Gastrocnemius medialis (tissue), 4 donors: ENCODE measurements around the gene PIGT. TPM values are rescaled to one million over a fixed set of nuclear protein-coding genes. Genes with fewer than 3 reads are reported as not detected.
A peak's percentile ranks its signal among the peaks of the same experiment; 100 is the strongest.

ENCODE experiments used
- ATAC-seq, 2 donors: fragments of 150-250 bp; one replicate each; pipeline ENCODE4 v1.9.1; 2016
- DNase-seq, 2 donors: peaks; one replicate each; pipeline ENCODE4 v3.0.0-alpha.2; 2019
- H3K27ac ChIP-seq, 4 donors: fragments of 200-600 bp; sonication (generic); 1 replicate in 1 of 4; 2 replicates in 3 of 4; pipeline ENCODE4 v1.5.1; 2016 to 2018; ENCODE audit warnings: mild to moderate bottlenecking in 2 of 4, moderate library complexity in 1 of 4
- H3K27me3 ChIP-seq, 3 donors: fragments of 200-600 bp; sonication (generic) in 2 of 3; 1 replicate in 1 of 3; 2 replicates in 2 of 3; pipeline versions ENCODE4 v1.5.1 to v1.6.0; 2016 to 2019; ENCODE audit warnings: mild to moderate bottlenecking in 1 of 3, moderate library complexity in 1 of 3
- H3K36me3 ChIP-seq, 2 donors: fragments of 200-600 bp; sonication (generic) in 1 of 2; one replicate each; pipeline ENCODE4 v1.5.1; 2017 to 2018
- H3K4me1 ChIP-seq, 2 donors: fragments of 200-600 bp; sonication (generic) in 1 of 2; one replicate each; pipeline ENCODE4 v1.5.1; 2016 to 2017; ENCODE audit warnings: mild to moderate bottlenecking in 2 of 2
- H3K4me3 ChIP-seq, 4 donors: fragments of 200-600 bp; sonication (generic) in 3 of 4; 1 replicate in 1 of 4; 2 replicates in 3 of 4; pipeline ENCODE4 v1.5.1; 2016 to 2019; ENCODE audit warnings: mild to moderate bottlenecking in 2 of 4
- H3K9me3 ChIP-seq, 3 donors: fragments of 200-600 bp; sonication (generic) in 2 of 3; 1 replicate in 1 of 3; 2 replicates in 2 of 3; pipeline ENCODE4 v1.5.1; 2016 to 2019
- CTCF ChIP-seq, 5 experiments: fragments of 450-650 bp in 3 of 5; fragments of 200-600 bp in 2 of 5; sonication (generic) in 2 of 5; IDR thresholded peaks in 4 of 5; conservative IDR thresholded peaks in 1 of 5; 1 replicate in 4 of 5; 2 replicates in 1 of 5; pipeline ENCODE4 v1.5.1; 2016 to 2019; ENCODE audit warnings: antibody characterized with exemption in 5 of 5, mild to moderate bottlenecking in 3 of 5, moderate library complexity in 3 of 5
- POLR2A ChIP-seq, 2 donors: fragments of 450-650 bp; IDR thresholded peaks; one replicate each; pipeline ENCODE4 v1.6.1; 2017; ENCODE audit warnings: antibody characterized with exemption in 2 of 2, mild to moderate bottlenecking in 2 of 2, moderate library complexity in 2 of 2
- in situ Hi-C, 4 donors: fragments of 200-750 bp; cut with MboI; loops; one replicate each; pipeline versions ENCODE4 v1.15.0 to v1.8.0; 2017; ENCODE audit warnings: low sequenced_read_pairs in 4 of 4
- intact Hi-C: fragments of 100-400 bp; cut with DNase I; formaldehyde crosslinking; loops from one replicate; pipeline ENCODE4 v1.15.1; 2023; ENCODE audit warnings: low total_unique reads
- total RNA-seq, 4 donors: library from RNA; depleted of rRNA; stranded (reverse); fragments of >200 nt; gene quantifications; one replicate each; pipeline versions ENCODE4 v1.1.0 to v1.2.3, GENCODE V29; 2016

Gene PIGT
- total RNA-seq, 4 donors from 2014 or later, result 45.9 to 118 (median 94.2) TPM

GRCh38 chr20:45402946-45403345 lies 13.0 kb upstream of the PIGT start:
- Histone ChIP-seq H3K4me1 (peaks cover 7 to 9% of the 10 kb centered on the region in 2 donors), H3K36me3 (no peaks in the 10 kb centered on the region), H3K27me3 (no peaks in the 10 kb centered on the region), H3K27ac (no peak overlapping the region), H3K4me3 (no peak overlapping the region), H3K9me3 (no peaks in the 10 kb centered on the region)
- in situ Hi-C loops, result no loop called here
- intact Hi-C loops, result no loop called here
- no peak for ATAC-seq
- no peak for DNase-seq
- TF ChIP-seq POLR2A (IDR thresholded peaks at IDR 0.05), result no peak

GRCh38 chr20:45404438-45404837 lies 11.5 kb upstream of the PIGT start:
- H3K27ac ChIP-seq, result peak overlapping the region in 1 of 4 donors; percentile 39
- peaks cover 0 to 3% of the 10 kb centered on the region in 2 donors for H3K36me3 ChIP-seq
- ATAC-seq (no peak), DNase-seq (no peak)
- H3K4me1 ChIP-seq, result peaks cover 20 to 22% of the 10 kb centered on the region in 2 donors
- intact Hi-C loops (no loop called here), in situ Hi-C loops (no loop called here)
- H3K4me3 ChIP-seq, result no peak overlapping the region
- no peaks in the 10 kb centered on the region for H3K9me3 ChIP-seq
- H3K27me3 ChIP-seq, result no peaks in the 10 kb centered on the region
- TF ChIP-seq CTCF (IDR thresholded peaks at IDR 0.05 in 4 of 5, conservative IDR thresholded peaks at IDR 0.05 in 1 of 5), result no peak
- TF ChIP-seq POLR2A (IDR thresholded peaks at IDR 0.05), result no peak

- TF ChIP-seq POLR2A (IDR thresholded peaks at IDR 0.05), result no peak
- no peak for TF ChIP-seq CTCF (IDR thresholded peaks at IDR 0.05 in 4 of 5, conservative IDR thresholded peaks at IDR 0.05 in 1 of 5)
- Histone ChIP-seq H3K4me1 (peaks cover 32 to 34% of the 10 kb centered on the region in 2 donors), H3K27me3 (no peaks in the 10 kb centered on the region), H3K4me3 (peak overlapping the region; percentile 87 to 96 (median 91)), H3K9me3 (no peaks in the 10 kb centered on the region), H3K36me3 (peaks cover 0 to 15% of the 10 kb centered on the region in 2 donors), H3K27ac (peak overlapping the region; percentile 96 to 100 (median 98))
- ATAC-seq (peak; percentile 10 to 14), DNase-seq (no peak)
- in situ Hi-C loops (no loop called here), intact Hi-C loops (loop anchor here (1.0 to 2.0 kb wide), 4 partner anchors 31 to 83 kb away; partner anchors contain the start of gene SYS1)
Measured at GRCh38 chr20:45405571-45406259, 10.2 kb upstream of the PIGT start.

- Histone ChIP-seq H3K27ac (peak overlapping the region; percentile 96 to 100 (median 98)), H3K27me3 (no peaks in the 10 kb centered on the region), H3K36me3 (peaks cover 0 to 23% of the 10 kb centered on the region in 2 donors), H3K4me1 (peaks cover 40 to 42% of the 10 kb centered on the region in 2 donors), H3K9me3 (no peaks in the 10 kb centered on the region), H3K4me3 (peak overlapping the region; percentile 87 to 96 (median 91))
- no peak for TF ChIP-seq CTCF (IDR thresholded peaks at IDR 0.05 in 4 of 5, conservative IDR thresholded peaks at IDR 0.05 in 1 of 5)
- peak; percentile 55 to 62 for TF ChIP-seq POLR2A (IDR thresholded peaks at IDR 0.05)
- DNase-seq (peak; percentile 49 to 62), ATAC-seq (peak; percentile 70 to 73)
- in situ Hi-C loops, result no loop called here
- intact Hi-C loops, result loop anchor here (1.0 to 2.0 kb wide), 5 partner anchors 10 to 84 kb away; partner anchors contain the start of genes PIGT and SYS1
Measured at GRCh38 chr20:45406260-45407066, 9.5 kb upstream of the PIGT start.
